Measurements from ENCODE around the gene ENTHD1.
"Not testable (repeated sequence)": the region's sequence is repeated elsewhere in the genome, so short reads cannot be mapped to it uniquely, and the experiment has no call there.

Gene ENTHD1

DNA sequence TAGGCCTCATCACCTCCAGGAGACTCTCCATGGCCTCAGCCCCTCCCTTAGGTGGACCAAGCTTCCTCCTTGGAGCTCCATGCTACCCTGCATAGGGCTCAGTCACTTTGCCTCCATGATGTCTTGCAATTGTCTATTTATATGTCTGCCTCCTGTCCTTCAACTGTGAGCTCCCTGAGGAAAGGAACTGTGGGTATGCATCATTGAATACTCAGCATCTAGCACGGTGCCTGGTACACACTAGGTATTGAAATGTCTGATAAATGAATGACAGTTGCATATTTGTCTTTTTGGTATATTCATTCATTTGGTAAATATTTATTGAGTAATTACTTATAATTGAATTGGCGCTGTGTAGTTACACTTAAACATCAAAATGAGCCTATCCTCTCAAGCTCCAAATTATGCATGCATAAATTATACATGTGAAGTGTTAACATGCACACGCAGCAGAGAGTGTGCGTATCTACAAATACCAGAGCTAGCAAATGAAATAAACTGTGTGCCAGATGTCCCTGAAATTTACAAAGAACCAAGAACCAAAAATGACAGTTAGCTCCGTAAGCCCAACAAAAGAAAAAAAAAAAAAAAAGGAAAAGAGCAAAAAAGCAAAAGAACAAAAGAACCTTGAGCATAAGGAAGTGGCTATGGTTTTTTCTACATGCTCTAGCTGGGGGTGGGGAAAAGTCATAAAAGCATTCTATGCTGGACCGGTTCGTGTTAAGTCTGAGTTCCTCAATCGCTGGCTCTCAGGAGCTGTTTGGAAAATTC lies 32.5 kb upstream of the ENTHD1 start:
- intact Hi-C loops (cut with DNase I): no loop called here
- DNase-seq: no peak

DNA sequence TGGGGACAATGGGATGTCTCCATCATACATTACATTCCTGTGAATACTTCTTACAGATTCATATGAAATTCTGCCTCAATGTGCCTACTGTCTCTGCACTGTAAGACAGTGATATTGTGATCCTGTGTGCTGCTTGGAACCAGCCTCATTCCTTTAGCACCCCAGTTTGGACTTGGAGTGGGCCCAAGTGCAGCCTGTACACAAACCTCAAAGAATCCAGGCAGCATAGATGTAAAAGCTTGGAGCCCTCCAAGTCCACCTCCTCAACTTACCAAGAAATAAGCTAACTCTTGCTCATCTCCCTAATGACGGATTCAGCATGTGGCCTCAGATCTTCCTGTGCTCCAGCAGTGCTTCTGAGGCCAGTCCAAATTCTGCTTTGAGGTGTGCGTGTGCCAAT lies 31.7 kb upstream of the ENTHD1 start:
- peak in 7 of 10 donors; percentile 42 to 87 (median 58) for DNase-seq

DNA sequence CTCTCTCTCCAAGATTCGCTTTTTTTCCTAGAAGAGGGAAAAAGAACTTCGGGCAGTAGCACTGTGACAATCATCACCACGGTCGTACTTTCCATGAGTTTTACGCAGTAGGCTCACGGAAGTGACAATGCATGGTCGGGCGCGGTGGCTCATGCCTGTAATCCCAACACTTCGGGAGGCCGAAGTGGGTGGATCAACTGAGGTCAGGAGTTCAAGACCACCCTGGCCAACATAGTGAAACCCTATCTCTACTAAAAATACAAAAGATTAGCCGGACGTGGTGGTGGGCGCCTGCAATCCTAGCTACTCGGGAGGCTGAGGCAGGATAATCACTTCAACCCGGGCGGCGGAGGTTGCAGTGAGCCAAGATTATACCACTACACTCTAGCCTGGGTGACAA lies 30.7 kb upstream of the ENTHD1 start:
- intact Hi-C loops (cut with DNase I): no loop called here
- DNase-seq: no peak

More for the DNA sequence above, 31.7 kb upstream of the ENTHD1 start:
- intact Hi-C loops (cut with DNase I): no loop called here

DNA sequence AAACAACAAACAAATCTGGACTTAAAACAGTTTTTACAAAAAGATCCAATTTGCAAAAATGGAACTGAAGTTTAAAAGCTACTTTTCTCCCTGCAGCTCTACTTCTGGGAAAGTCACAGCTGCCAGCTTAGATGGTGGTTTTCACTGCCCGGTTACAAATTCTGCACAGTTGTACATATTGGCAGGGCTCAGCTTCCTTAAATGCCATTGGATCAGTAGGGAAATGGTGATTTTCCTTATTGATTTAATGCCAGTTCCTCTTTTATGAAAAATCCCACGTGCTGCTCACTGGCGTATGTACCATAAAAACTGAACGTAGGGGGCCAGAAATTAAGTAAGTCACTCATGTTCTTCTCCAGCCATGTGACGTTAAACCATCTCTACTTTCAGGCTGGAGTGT lies 30.1 kb upstream of the ENTHD1 start:
- intact Hi-C loops (cut with DNase I): no loop called here
- DNase-seq: no peak

DNA sequence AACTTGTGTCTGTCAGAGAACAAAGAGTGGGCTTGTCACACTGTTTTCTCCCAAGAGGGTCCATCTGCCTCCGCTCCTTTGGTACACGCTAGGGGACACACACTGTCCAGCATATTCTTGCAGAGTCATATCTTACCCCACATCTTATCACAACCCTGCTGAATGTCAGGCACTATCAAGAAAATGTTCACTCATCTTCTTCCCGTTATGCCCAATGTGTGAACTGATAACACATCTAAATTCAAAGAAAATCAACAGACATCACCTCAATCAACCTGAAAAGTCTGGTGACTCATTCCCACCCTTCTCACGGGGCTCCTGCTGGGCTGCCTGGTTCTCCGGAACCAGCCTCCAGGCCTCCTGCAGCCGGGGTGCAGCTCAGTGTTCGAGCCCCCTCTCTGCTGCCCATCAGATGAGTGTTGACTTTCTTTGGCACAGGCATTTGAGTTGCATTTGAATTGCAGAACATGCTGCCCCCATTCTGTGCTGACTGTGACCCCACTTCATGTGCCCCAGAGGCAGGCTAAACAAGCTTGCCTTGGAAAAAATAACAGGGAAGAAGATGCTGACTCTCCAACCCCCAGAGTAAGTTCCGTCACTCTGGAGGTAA lies 26.7 kb upstream of the ENTHD1 start:
- no peak for DNase-seq
- intact Hi-C loops (cut with DNase I): no loop called here

DNA sequence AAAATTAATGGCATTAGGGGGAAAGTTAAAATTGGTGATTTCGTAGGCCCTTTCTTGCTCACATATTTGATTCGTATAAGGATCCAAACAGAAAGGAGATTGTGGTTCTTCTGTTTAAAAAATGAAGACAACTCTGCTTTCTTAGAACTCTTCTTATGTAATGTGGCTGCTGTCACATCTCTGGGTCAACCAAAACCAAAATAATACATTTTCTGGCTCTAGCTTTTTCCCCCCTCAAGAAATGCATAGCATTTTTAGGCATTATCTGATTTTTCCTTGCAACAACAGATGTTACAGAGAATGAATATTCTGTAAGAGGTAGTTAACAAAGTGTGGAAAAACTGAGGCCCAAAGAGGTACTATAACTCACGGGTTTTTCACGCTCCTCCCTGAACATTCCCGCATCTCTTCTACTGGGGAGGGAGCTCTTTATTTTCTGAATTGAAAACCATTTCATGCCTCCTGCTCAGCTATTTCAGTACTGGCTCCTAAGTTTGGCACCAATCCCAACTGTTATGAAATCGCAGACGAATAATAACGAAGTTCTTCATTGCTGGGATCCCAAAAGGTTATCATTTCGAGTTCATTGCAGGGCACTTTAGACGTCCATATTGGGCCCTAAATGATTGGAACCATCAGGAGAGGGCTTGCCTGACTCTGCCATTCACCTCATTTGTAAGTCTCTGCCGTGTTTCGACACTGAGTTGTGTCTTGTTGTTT lies 24.4 kb upstream of the ENTHD1 start:
- intact Hi-C loops (cut with DNase I): no loop called here
- DNase-seq: no peak

DNA sequence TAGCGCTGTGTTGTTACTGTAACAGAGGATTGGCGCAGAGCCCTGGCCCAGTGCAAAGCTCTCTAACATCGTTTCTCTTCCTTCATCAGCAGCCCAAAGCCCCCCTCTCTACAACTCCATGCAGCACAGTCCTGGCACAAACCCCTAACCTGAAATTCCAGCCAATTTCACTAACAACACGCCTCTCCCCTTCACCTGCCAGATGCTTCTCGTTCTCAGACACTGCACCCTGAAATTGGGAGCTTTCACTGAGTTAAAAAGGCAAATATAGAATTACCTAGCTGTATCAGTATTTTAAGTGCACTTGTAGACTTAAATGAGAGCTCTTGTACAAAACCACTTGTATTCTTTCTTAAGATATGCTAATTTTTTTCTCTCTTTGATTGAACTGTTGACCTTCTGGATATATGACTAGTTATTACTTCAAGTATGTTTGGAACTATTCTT lies 23.7 kb upstream of the ENTHD1 start:
- no peak for DNase-seq

DNA sequence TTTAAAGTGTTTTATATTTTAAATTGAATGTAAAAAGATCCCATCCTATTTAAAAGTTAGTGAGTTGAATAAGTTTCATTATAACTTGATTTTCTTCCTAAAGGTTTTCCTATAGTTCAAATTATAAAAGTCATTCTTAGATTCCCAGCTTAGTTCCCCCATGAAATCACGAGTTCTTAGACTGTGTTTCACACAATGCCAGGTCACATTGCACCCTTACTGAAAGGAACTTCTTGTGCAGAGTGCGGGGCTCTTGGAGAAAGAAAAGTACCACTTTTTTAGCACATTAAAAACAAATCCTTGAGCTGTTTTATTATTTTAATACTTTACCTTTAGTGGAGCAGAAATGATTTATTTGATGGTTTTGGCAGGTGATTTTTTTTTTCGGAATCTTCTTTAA lies 22.9 kb upstream of the ENTHD1 start:
- no peak for DNase-seq
- intact Hi-C loops (cut with DNase I): no loop called here

More for the DNA sequence above, 23.7 kb upstream of the ENTHD1 start:
- intact Hi-C loops (cut with DNase I): no loop called here

DNA sequence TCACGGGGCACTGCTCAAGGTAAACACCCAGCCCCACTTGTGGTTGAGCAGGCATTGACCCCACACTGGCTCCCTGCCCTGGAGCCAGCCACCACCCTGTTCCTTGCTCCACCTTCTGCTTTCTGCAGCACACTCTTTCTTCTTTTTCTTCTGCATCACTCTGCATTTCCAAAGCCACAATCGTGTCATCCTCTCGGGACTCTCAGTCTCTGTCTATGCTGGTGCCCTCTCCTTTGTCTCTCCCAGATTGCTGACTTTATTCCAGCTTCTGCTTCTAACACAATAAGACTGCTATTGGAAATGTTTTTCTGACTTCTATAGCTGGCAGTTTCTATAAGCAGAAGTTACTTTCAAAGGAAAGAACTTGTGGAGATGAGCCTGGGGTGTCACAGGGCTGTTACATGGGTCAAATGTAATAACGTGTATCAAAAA lies 21.8 kb upstream of the ENTHD1 start:
- intact Hi-C loops (cut with DNase I): no loop called here
- DNase-seq: no peak

DNA sequence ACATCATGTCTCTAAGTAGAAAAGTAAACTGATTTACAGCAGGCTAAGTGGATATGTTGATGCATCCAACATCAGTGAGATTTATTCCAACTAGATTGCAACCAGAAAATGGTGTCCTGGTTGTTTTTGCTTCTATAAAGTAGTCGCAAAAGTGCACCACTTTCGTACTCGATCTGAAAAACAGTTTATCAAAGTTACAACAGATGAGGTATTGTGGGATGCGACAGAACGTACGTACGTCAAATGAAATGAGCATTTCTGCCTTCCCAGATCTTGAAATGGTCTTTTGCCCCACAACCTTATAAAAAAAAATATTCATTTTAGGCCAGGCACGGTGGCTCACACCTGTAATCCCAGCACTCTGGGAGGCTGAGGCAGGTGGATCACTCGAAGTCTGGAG lies 21.0 kb upstream of the ENTHD1 start:
- intact Hi-C loops (cut with DNase I): no loop called here
- DNase-seq: no peak

DNA sequence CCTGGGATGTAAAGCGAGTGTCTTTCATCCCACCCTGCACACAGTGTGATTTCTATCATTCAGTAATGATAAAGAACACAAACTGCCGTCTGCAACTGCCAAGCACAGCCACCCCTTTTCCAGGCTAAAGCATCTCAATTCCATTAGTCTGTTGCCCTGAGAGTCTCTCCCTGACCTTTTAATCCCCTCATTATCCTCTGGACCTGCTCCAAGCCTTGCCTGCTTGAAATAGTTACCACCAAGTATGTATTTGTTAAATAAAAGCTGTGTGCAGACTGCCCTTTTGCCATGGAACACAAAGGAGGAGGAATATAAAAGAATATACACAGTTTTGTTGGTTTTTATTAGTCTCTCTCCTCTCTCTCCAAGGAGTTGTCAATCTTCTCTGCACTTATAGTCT lies 20.3 kb upstream of the ENTHD1 start:
- DNase-seq: no peak
- intact Hi-C loops (cut with DNase I): no loop called here

DNA sequence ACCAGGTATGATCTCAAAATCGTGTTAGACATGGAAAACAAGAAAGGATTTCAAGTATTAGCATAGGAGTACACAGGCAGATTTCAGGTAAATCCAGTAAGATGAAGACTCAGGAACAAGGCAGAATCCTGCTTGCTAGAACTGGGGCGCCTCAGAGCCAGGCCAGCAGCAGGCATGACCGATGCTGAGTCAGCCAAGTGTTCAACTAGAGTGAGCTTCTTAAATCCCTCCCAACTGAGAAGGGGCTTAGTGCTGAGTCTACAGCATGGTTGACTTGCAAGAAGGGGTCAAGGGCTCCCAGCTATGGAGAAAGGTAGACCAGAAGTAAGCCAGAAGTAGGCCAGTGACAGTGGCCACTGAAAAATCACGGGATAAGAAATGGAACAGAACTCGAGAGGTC lies 19.8 kb upstream of the ENTHD1 start:
- intact Hi-C loops (cut with DNase I): no loop called here
- no peak for DNase-seq

DNA sequence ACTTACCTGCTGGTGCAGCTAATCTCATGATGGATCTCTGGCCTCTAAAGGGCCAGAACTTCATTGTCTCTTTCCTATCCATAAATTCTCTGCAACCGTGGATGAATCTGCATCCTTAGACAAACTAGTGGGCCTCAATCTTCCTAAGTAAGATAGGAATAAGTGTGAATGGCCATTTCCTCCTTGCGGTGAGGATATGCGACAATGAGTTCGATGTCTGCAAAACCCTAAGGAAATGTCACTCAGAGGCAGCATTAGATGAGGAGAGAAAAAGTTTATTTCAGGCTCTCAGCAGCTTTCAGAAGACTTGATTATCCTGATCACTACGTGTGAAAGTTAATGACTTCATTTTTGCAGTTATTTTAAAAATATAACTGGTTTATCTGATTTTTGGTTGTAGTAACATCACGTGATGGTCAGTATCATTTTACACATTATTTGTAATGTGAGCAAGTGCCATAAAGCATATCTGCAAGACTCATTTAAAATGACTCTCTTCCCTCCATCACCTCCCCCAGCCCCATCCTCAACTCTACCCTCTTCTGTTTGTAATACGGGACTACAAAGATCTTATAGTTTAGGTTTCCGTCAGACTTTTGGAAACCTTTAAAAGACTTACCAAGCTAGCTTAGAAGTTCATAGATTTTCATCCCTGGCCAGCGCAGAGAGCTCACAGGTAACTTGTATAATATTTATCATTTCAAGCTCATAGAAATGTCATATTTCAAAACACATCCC lies 17.5 kb upstream of the ENTHD1 start:
- DNase-seq: no peak
- intact Hi-C loops (cut with DNase I): no loop called here

DNA sequence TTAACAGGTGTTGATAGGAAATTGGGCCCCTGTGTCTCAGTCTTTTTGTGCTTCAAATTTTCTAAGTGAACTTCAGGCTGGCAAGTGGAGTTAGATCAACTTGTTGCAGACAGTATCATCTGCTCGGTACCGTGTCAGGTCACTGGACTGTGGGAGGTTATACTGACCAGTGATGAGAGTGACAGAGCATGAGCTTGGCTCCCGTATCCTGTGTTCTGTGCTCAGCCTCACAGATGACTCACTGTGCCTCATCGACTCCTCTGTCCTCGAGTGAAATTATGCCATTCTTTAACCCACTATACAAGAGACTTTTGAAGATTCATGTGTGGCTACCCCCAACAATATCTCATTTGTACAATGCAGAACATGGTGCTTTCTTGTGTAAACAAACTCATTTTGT lies 15.2 kb upstream of the ENTHD1 start:
- DNase-seq: no peak
- intact Hi-C loops (cut with DNase I): no loop called here

DNA sequence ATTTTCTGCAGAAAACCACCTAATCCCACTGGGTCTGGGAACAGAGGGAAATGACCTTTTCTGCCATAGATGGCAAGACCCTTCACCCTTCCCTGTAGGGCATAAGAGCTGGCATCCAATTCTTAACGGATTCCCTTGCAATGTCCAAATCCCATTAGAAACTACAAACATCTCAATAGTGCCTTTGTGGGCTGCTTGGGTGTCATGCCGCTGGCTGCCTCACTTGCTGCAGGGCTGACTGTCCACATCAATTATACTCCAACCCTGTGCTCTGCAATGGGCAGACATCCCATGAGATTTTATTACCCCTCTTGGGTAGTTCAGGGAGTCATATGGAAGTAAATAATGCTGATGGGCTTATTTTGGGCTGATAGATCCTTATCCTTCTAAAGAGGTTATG lies 14.6 kb upstream of the ENTHD1 start:
- intact Hi-C loops (cut with DNase I): no loop called here
- no peak for DNase-seq

DNA sequence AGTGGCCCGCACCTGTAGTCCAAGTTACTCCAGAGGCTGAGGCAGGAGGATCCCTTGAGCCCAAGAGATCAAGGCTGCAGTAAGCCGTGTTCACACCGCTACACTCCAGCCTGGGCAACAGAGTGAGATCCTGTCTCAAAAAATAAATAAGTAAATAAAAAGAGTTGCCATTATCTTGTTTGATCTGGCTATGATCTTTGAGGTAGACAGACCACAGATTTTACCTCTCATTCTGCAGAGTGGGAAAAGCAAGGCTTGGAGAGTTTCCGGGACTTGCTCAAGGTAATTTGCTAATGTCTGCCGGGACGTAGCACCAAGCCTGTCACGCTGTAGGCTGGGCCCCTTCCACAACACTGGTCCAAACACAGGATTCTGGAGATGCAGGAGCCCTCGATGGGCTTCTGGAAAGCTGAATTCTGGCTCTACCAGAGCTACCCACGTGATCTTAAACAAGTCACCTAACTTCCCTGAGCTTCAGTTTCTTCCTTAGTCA lies 14.1 kb upstream of the ENTHD1 start:
- DNase-seq: no peak
- intact Hi-C loops (cut with DNase I): no loop called here

DNA sequence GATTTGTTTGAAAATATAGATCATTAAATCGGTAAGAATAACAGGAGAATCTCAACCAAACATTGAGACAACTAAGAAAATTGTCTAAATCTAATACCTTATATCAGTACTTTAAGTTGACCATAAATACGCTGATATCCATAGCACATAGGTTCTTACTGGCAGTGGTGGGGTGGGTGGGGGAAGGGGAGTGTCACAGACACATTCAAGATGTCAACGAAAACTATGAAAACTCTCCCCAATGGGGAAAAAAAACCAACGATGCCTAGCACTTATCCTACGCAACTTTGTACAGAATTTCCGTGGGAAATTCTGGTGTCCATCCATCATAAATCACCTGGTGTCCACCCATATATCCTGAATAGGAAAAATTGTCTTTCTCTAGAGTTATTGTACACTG lies 13.5 kb upstream of the ENTHD1 start:
- intact Hi-C loops (cut with DNase I): no loop called here
- no peak for DNase-seq

DNA sequence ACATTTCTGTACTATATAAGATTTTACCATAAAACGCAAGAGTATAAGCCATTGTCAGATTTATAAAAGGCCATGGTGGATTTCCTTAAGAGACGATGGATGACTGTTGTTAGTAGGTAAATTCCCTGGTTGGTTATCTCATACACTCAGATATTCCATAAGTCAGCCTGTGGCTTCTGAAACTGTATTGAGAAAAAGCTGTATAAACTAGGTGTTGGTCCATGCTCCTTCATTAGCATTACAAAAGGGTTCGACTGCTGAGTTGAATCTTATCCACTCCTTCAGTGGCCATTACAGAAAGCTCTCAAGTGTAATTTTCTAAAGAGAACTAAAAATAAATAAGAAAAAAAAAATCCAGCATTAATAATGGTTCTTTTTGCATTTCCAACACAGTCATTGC lies 12.6 kb upstream of the ENTHD1 start:
- DNase-seq: no peak
- intact Hi-C loops (cut with DNase I): no loop called here

DNA sequence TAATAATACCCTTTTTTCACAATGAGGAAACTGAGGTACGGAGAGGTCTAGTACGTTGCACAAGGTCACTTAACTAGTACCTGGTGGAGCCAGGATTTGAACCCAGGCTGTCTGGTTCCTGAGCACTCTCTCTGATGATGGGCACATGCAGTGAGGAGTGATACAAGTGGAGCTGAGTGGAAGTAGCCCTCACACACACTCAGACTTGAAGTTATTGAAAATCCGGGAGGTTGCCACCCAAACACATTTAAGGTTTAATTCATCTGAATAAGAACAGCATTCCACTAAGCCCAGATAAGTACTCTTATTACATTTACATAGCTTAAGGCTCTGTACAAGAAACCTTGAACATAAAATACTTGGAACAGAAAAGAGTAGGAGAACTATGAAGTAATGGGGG lies 12.1 kb upstream of the ENTHD1 start:
- intact Hi-C loops (cut with DNase I): no loop called here
- DNase-seq: no peak

DNA sequence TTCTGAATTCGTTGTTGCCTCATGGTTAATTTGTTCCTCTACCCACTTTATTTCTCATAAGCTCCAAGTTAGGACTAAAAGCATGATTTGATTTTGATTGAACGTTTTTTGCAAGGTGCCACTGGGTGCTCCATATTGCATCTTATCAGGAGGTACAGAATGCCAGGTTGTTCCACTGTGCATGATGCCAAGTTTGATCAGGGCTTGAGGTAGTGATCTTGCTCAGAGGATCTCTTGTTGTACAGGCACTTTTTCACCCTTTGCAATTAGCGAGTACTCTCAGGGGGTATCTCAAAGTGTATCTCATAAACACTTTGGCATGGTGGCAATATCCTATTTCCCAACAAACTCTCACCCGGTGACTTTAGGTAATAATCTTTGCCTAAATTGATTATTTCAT lies 11.3 kb upstream of the ENTHD1 start:
- DNase-seq: no peak
- intact Hi-C loops (cut with DNase I): no loop called here

DNA sequence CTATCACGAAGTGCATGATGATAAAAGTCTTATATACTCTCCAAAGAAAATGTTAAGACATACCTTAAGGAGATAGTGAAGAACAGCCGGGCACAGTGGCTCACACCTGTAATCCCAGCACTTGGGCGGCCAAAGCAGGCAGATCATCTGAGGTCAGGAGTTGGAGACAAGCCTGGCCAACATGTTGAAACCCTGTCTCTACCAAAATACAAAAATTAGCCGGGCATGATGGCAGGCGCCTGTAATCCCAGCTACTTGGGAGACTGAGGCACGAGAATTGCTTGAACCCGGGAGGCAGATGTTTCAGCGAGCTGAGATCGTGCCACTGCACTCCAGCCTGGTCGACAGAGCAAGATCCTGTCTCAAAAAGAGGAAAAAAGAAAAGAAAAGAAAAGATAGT lies 10.5 kb upstream of the ENTHD1 start:
- intact Hi-C loops (cut with DNase I); DNase-seq: not testable (repeated sequence)

Data from posterior cingulate gyrus (tissue), 11 donors.